Measurements from ENCODE around the gene GALM.
"Not testable (repeated sequence)": the region's sequence is repeated elsewhere in the genome, so short reads cannot be mapped to it uniquely, and the experiment has no call there.

GALM gene

GRCh38 chr2:38740851-38741731 lies 75.2 kb downstream of the GALM start:
- peak; percentile 74 for DNase-seq (ENCODE audit: low spot score)

DNA sequence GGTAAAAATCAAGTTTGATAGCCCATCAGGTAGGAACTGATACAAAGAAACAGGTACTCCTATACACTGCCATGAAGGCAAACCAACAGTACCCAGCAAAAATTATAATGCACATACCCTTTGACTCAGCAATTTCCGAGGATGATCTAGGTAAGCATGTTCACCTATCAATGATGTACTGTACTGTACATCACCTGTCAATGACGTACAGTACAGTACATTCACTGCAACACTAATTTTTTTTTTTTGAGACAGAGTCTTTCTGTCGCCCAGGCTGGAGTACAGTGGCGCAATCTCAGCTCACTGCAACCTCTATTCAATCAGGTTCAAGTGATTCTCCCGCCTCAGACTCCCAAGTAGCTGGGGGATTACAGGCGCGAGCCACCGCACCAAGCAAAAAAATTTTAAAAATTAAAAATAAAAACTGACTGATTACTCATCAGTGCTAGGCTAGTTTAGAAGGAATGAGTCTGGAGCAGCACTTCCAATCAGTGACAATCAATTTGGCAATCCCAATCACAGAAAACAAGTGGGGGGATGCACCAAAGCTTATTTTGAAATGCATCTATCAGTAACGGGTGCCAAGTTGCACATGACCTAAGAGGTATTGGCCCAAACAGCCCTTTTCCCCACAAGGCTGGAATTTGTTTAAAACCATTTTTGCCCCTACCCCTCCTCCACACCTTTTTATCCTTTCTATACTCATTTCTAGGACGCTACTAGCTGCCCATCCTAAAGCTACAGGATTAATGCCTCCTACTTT lies 77.1 kb downstream of the GALM start:
- DNase-seq (ENCODE audit: low spot score) = no peak

GRCh38 chr2:38743672-38744398 lies 77.9 kb downstream of the GALM start:
- DNase-seq (ENCODE audit: low spot score) = no peak

DNA sequence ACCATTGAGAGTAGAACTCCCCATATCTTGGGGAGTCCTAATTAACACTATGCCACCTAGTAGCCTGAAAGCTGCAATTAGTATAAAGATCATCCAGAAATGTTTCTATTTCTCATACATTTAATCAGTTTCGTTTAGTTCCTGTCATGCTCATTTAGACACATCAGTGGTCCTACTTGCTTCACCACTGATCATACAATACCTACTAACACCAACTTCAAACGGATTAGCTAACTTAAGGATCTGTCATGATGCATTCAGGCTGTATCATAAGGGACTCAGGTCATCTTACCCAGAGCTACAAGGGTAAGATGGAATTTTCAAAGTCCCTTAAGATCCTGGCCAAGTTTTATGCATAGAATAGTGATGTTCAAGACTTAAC lies 78.5 kb downstream of the GALM start:
- no peak for DNase-seq (ENCODE audit: low spot score)

DNA sequence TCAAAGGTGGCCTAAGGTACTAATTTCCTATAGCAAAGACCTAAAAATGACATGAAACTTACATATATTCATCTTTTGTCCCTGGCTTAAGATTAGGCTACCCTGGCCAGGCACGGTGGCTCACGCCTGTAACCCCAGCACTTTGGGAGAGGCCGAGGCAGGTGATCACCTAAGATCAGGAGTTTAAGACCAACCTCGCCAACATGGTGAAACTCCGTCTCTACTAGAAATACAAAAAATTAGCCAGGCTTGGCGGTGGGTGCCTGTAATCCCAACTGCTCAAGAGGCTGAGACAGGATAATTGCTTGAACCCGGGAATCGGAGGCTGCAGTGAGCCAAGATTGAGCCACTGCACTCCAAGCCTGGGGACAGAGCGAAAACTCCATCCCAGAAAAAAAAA lies 79.4 kb downstream of the GALM start:
- no peak for DNase-seq (ENCODE audit: low spot score)

DNA sequence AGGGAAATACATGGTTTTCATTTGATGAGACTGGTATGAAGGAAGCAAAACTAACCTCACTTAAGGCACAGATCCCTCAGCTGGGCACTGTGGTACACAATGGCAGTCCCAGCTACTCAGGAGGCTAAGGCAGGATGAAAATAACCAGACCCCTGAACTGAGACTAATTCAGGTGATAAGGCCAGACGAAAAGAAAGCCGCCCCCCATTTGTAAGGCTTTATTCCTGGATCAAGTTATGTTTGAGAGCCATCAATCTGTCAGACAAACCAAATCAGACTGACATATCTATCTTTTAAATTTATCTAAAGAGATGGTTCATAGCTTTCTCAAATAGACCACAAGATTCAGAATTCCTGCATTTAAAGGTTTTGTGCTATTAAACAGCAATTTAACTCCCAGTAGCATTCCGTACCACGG lies 81.1 kb downstream of the GALM start:
- DNase-seq (ENCODE audit: low spot score) = no peak

DNA sequence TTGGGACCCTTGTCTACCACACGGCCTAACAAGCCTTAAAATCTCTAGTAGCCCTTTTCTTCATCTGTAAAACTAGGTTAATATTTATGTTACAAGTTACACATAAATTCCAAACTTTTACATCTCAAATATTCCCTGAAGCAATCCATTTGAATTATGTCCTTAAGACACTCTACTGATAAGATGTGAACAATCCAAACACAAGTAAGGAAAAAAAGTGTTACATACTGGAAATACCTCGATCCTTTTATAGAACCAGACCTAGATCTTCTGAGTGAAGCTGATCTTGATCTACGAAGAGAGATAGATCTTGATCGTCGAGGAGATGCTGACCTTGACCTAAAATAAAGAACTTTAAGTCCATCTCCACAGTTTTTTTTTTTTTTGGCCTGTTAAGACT lies 81.9 kb downstream of the GALM start:
- DNase-seq (ENCODE audit: low spot score) = no peak

GRCh38 chr2:38748391-38748790 lies 82.5 kb downstream of the GALM start:
- no peak for DNase-seq (ENCODE audit: low spot score)

DNA sequence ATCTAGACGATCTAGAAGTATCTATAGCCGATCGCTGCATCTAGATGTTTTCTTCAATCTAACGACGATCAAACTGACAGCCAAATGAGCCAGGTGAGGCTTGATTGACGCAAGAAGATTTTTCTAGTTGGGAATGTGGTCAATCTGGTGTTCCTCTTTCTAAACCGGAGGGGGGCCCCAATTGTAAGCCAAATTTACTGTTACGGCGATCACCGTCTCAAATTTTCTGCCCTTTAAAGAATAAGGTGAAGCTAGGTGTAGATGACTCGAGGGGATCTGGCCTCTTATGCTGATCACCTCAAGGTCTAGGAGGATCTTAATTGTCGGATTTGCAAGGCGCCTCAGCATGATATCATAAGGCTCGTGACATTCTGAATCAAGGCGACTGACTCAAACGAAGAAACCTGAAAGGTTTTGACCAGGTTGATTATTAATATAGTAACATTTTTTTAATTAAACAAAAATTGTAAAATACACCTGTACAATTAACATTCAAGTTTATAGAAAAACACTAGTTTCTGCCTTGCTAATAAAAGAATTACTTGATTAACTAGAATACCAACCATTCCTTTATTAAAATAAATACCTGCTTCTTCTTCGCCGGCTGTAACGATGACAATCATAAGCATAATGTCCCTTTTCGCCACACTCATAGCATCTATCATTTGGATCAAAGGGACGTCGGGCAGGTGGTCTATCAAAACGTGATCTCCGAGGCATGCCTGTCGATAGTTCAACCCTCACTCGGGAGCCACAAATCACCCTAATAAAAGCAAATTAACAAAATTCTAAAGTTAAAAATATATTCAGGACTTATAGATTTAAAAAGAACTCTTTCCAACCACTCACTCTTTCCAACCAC lies 83.3 kb downstream of the GALM start:
- no peak for DNase-seq (ENCODE audit: low spot score)

- peak; percentile 28 for DNase-seq (ENCODE audit: low spot score)
These were observed 84.3 kb downstream of the GALM start for GRCh38 chr2:38750011-38750890.

DNA sequence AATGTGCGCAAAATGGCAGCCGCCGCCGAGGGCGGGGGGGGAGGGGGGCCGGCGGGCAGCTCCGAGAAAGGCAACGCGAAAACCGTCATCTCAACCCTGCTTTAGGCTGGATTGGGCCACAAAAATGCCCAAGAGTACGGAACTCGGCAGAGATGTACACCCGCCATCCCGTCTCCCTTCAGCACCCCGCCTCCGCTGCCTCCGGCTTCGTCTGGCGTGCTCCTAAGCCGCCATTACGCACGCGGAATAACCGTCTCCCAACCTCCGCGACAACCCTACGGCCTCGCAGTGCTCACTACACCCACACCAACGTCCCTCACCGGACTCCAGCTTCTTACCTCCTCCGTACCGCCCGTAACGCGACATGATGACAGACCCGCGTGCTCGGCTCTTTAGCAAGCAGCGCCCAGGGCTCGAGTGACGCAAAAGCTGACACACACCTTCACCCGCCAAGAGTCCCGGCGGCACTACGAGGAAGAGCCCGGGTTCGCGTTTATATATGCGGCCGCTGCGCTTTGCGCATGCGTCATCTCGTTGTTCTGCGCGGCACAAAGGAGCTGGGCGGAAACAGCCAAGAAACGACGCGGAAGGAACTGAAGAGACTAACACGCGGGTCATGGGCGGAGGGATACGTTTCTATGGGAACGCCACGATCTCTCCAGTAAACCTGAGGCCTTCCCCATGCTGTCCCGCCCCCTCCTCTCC lies 85.1 kb downstream of the GALM start, which contains the start of gene SRSF7:
TSS of gene SRSF7 (minus strand) at position 471 of the 705 bp plus-strand sequence. CDS start at position 366, 105 bp downstream.
- DNase-seq (ENCODE audit: low spot score) = peak; percentile 99

- peak; percentile 44 for DNase-seq (ENCODE audit: low spot score)
These were observed 85.9 kb downstream of the GALM start for GRCh38 chr2:38751596-38752410.

GRCh38 chr2:38754049-38754448 lies 88.1 kb downstream of the GALM start:
- no peak for DNase-seq (ENCODE audit: low spot score)

DNA sequence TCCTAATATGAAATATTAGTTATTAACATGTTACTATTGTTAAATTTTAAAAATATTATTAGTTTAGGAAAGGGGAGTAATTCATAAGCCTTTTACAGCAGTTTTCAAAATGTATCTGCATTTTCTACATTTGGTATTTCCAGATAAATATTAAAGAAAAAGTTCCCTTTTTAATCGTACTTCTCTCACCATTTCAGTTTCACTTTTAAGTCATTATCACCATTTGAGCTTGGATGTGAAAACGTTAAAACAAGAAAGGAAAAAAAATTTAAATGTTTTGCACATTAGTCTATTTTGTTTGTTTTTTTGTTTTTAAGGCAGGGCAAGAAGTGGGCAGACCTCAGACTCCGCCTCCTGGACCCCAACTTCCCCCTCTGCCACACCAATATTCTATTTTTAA lies 88.6 kb downstream of the GALM start:
- no peak for DNase-seq (ENCODE audit: low spot score)

DNA sequence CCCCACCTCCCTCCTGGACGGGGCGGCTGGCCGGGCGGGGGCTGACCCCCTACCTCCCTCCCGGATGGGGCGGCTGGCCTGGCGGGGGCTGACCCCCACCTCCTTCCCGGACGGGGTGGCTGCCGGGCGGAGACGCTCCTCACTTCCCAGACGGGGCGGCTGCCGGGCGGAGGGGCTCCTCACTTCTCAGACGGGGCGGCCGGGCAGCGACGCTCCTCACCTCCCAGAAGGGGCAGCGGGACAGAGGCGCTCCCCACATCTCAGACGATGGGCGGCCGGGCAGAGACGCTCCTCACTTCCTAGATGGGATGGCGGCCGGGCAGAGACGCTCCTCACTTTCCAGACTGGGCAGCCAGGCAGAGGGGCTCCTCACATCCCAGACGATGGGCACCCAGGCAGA lies 90.0 kb downstream of the GALM start:
- DNase-seq (ENCODE audit: low spot score) = not testable (repeated sequence)

GRCh38 chr2:38763228-38763627 lies 97.3 kb downstream of the GALM start:
- no peak for DNase-seq (ENCODE audit: low spot score)

GRCh38 chr2:38763728-38764127 lies 97.8 kb downstream of the GALM start:
- DNase-seq (ENCODE audit: low spot score) = no peak

DNA sequence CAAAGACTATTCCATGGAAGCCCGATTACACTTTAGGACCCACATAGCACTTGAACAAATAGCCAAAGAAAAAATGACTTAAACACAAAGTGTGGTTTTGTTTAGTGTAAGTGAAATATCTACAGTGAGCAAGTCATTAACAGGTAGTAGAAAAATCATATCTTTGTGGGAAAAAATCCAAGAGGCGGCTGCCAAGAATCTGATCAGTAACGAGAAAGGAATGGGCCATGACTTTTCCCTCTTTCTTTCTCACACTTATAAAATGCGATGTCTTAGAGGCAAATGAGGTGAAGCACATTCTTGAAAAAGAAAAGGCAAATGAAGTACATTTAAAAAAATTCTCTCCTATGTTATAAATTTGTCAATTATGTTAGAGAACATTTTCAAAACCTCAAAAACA lies 99.2 kb downstream of the GALM start:
- DNase-seq (ENCODE audit: low spot score) = no peak

- no peak for DNase-seq (ENCODE audit: low spot score)
These were observed 99.6 kb downstream of the GALM start for GRCh38 chr2:38765551-38765950.

Measured in cerebellar cortex (tissue), 1 donor.